Fibroblast of villous mesenchyme (primary cell): ENCODE results near the gene LYSMD3. TPM values are rescaled to one million over a fixed set of nuclear protein-coding genes. Genes with fewer than 3 reads are reported as not detected.

ENCODE experiments used
- DNase-seq: peaks from one replicate; pipeline ENCODE4 v3.0.0-alpha.2; 2010; ENCODE audit warnings: low read depth
- H3K4me3 ChIP-seq: 2 replicates; pipeline ENCODE4 v1.5.1; 2011; ENCODE audit warnings: low read depth, mild to moderate bottlenecking, low read length
- total RNA-seq: library from RNA; depleted of rRNA; stranded (reverse); fragments of >200 nt; gene quantifications from 2 replicates; pipeline ENCODE4 v1.2.3, GENCODE V29; 2012
- TF ChIP-seq, protein P1 (sequence below): IDR thresholded peaks from 2 replicates; pipeline ENCODE4 v1.5.1; 2012; ENCODE audit warnings: low read depth, mild to moderate bottlenecking, low read length; ENCODE audit not compliant: insufficient read depth

Gene LYSMD3
- total RNA-seq, 1 donor = 28.1 TPM

DNA sequence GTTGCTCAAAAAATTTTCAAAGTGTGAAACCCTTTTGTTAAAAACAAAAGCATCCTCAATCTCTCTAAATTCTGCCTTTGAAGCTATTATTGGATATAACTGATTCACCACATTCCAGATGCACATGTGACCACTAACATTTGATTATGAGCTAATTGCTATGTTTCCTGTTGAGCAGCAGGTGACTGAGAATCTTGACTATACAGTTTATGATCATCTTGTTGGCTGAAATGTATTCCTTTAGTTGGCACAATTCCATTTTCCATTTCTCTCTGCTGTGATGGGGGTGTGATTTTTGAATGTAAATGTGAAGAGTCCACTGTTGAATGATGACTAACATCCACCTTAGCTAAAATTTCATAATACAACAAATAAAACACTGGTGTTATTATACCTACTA, 10.7 kb downstream of the LYSMD3 start:
- no peak for DNase-seq
- no peak overlapping the region for H3K4me3 ChIP-seq
- TF ChIP-seq, protein P1, sequence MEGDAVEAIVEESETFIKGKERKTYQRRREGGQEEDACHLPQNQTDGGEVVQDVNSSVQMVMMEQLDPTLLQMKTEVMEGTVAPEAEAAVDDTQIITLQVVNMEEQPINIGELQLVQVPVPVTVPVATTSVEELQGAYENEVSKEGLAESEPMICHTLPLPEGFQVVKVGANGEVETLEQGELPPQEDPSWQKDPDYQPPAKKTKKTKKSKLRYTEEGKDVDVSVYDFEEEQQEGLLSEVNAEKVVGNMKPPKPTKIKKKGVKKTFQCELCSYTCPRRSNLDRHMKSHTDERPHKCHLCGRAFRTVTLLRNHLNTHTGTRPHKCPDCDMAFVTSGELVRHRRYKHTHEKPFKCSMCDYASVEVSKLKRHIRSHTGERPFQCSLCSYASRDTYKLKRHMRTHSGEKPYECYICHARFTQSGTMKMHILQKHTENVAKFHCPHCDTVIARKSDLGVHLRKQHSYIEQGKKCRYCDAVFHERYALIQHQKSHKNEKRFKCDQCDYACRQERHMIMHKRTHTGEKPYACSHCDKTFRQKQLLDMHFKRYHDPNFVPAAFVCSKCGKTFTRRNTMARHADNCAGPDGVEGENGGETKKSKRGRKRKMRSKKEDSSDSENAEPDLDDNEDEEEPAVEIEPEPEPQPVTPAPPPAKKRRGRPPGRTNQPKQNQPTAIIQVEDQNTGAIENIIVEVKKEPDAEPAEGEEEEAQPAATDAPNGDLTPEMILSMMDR = no peak

DNA sequence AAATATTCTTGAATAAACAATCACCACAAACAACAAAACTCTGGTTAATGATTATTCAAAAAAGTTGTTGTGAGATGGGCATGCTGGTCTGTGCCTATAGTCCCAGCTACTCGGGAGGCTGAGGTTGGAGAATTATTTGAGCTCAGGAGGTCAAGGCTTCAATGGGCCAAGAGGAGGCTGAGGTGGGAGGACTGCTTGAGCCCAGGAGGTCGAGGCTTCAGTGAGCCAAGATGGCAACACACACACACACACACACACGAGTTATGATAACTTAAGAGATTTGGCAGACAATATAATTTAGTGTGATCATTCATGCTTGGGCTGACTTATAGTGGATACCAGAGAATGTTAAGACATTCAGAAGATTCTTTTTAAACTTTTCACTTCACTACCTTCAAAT, 14.9 kb downstream of the LYSMD3 start:
- no peak overlapping the region for H3K4me3 ChIP-seq
- TF ChIP-seq, protein P1 = no peak
- no peak for DNase-seq

DNA sequence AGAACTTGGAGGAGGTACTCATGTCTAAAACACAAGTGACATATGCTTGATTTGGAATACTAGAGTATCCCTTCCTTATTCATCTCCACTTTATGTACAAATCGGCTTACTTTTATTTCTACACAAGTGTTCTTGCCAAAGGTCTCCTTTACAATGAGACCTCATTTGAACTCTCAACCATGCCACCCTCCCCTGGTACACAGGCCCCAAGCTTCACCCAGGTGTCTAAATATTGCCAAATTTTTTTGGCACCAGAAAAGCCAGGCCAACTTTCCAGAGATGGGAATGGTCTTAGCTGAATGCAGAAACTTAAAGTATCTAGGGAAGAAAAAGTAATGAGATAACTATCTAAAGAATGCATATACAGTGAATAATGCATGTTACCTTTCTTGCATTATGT, 18.9 kb downstream of the LYSMD3 start:
- TF ChIP-seq, protein P1 = no peak
- DNase-seq = no peak

DNA sequence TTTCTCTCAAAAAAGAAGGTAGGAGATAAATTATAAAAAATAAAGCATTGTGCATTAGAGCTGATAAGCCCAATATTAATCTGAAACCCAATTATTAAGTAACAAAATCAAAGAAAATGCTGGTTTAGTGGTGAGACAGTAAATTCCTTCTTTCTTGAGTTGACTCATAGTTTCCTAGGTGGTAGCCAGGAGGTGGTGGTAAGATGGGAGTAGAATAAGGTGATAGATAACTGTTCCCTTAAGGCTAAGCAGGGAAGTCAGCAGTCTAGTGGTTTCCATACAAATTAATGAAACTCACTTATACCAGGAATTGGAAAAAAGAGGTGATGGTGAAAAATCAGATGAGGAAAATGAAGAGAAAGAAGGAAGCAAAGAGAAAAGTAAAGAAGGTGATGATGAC, 23.2 kb downstream of the LYSMD3 start:
- H3K4me3 ChIP-seq = no peak overlapping the region
- TF ChIP-seq, protein P1 = no peak
- no peak for DNase-seq

More for the DNA sequence above, 18.9 kb downstream of the LYSMD3 start:
- H3K4me3 ChIP-seq = no peak overlapping the region

DNA sequence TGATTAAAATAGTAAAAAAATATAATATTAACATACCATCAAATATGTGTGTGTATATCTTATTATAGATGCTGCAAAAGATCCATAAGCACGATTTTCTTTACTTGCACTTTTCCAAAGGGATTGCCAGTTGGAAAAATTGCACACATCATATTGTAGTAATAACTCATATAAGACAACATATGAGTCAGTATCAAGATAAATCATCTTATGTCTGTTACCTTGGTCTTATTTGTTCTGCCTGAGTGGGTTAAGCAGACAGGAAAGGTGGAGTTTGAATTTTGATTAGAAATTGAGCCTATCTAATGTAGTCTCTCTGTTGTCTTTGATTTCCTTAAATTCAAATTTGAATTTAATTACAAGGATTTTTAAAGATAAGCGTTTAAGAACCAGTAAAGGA, 24.6 kb downstream of the LYSMD3 start:
- no peak overlapping the region for H3K4me3 ChIP-seq
- DNase-seq = no peak
- TF ChIP-seq, protein P1 = no peak

DNA sequence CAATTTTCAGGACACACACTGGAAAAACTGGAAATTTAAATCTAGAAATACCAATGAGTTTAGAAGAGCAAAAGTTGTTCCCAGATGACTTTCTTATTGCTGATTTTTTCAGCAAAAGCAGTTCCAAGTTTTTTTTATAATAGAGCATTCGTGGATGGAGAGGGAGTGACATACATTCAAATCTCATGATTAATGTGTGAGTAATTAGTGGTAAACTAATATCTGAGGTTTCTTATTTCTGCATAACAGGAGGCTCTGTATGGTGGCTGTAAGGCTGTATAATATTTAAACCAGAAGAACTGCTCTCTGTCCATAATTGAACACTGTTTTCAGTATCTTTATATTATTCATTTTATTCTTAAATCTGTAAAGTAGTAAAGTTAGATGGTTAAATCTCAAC, 25.8 kb downstream of the LYSMD3 start:
- TF ChIP-seq, protein P1 = no peak
- no peak overlapping the region for H3K4me3 ChIP-seq
- DNase-seq = no peak

DNA sequence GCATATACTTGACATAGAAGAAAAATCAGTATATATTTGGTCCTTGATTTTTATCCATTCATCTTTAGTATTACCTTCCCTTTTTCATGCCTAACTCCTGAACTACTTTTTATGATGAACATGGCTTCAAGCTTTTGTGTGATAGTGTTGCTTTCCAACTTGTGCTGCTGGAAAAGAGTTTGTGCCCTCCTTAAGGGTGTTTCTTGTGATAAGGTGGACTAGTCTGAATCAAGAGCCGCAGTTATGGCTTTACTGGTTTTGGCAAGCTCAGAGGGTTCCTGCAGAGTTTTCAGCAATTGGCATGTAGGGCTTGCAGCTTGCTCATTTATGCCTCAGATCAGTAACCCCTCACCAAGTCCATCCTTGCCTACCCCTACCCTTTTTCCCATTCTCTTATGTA, 34.2 kb downstream of the LYSMD3 start:
- H3K4me3 ChIP-seq = no peak overlapping the region
- TF ChIP-seq, protein P1 = no peak
- DNase-seq = no peak
